Right renal pelvis (tissue), 4 donors: ENCODE measurements around the gene RBFOX2. TPM values are rescaled to one million over a fixed set of nuclear protein-coding genes. Genes with fewer than 3 reads are reported as not detected.

ENCODE experiments used
- DNase-seq, 4 donors: peaks; one replicate each; pipeline ENCODE4 v3.0.0-alpha.2; 2013; ENCODE audit warnings: low read depth in 4 of 4, low spot score in 3 of 4, missing footprints in 1 of 4
- polyA plus RNA-seq, 4 donors: library from polyadenylated mRNA; unstranded; fragments of 120-200 nt; gene quantifications; one replicate each; pipeline ENCODE4 v1.2.1, GENCODE V29; 2013; ENCODE audit not compliant: insufficient read length in 4 of 4

The RBFOX2 gene
- polyA plus RNA-seq, 4 donors, result 118 to 139 (median 129) TPM

GRCh38 chr22:35978889-35979288, 49.7 kb downstream of the RBFOX2 start:
- no peak for DNase-seq

- no peak for DNase-seq
These were observed 50.4 kb downstream of the RBFOX2 start for GRCh38 chr22:35978201-35978600.

GRCh38 chr22:35977136-35977535, 51.5 kb downstream of the RBFOX2 start:
- no peak for DNase-seq

- no peak for DNase-seq
These were observed 55.2 kb downstream of the RBFOX2 start for GRCh38 chr22:35973388-35973787.

- no peak for DNase-seq
These were observed 56.1 kb downstream of the RBFOX2 start for GRCh38 chr22:35972559-35972958.

GRCh38 chr22:35971456-35972119, 57.0 kb downstream of the RBFOX2 start:
- DNase-seq, result no peak

- DNase-seq, result no peak
These were observed 57.8 kb downstream of the RBFOX2 start for GRCh38 chr22:35970616-35971455.

GRCh38 chr22:35967046-35967397, 61.6 kb downstream of the RBFOX2 start:
- DNase-seq, result no peak

- DNase-seq, result no peak
These were observed 62.1 kb downstream of the RBFOX2 start for GRCh38 chr22:35966314-35967045.

GRCh38 chr22:35963237-35963810, 65.3 kb downstream of the RBFOX2 start:
- no peak for DNase-seq

- DNase-seq, result peak in 3 of 4 donors; percentile 61 to 67 (median 61)
These were observed 66.9 kb downstream of the RBFOX2 start for GRCh38 chr22:35961480-35962295.

- no peak for DNase-seq
These were observed 67.8 kb downstream of the RBFOX2 start for GRCh38 chr22:35960854-35961253.

GRCh38 chr22:35959121-35959800, 69.4 kb downstream of the RBFOX2 start:
- DNase-seq, result no peak

GRCh38 chr22:35958334-35958733, 70.3 kb downstream of the RBFOX2 start:
- no peak for DNase-seq

- DNase-seq, result no peak
These were observed 71.0 kb downstream of the RBFOX2 start for GRCh38 chr22:35957589-35957988.

- DNase-seq, result no peak
These were observed 71.8 kb downstream of the RBFOX2 start for GRCh38 chr22:35956850-35957249.

GRCh38 chr22:35955546-35955945, 73.1 kb downstream of the RBFOX2 start:
- no peak for DNase-seq

GRCh38 chr22:35952576-35952975, 76.0 kb downstream of the RBFOX2 start:
- DNase-seq, result no peak

- no peak for DNase-seq
These were observed 78.4 kb downstream of the RBFOX2 start for GRCh38 chr22:35950262-35950661.

GRCh38 chr22:35949243-35949642, 79.4 kb downstream of the RBFOX2 start:
- no peak for DNase-seq
